CD4-positive, alpha-beta T cell (primary cell): ENCODE data around the gene DENND5B. TPM values are rescaled to one million over a fixed set of nuclear protein-coding genes. Genes with fewer than 3 reads are reported as not detected.
"Not testable (repeated sequence)": the region's sequence is repeated elsewhere in the genome, so short reads cannot be mapped to it uniquely, and the experiment has no call there.

Experiments used
- ATAC-seq: fragments of 200-7000 bp; cut with Tn5 transposase; one replicate; pipeline ENCODE4 v1.10.0; 2022; ENCODE audit warnings: mild to moderate bottlenecking; ENCODE audit not compliant: poor library complexity
- CTCF ChIA-PET: fragments of 350-600 bp; sonication (Branson Sonifier 250); formaldehyde crosslinking; loops from one replicate; lab custom pipeline; 2021; ENCODE audit warnings: antibody characterized with exemption, inconsistent platforms; lab: Charles Lee
- POLR2A ChIA-PET: fragments of 350-600 bp; sonication (Branson Sonifier 250); formaldehyde crosslinking; loops from one replicate; lab custom pipeline; 2021; ENCODE audit warnings: antibody characterized with exemption, inconsistent platforms; lab: Charles Lee
- DNase-seq, 14 experiments: peaks; one replicate each; pipeline ENCODE4 v3.0.0-alpha.2; 2013 to 2020; ENCODE audit warnings: mixed read lengths in 2 of 14
- H3K27ac ChIP-seq, 2 donors: one replicate each; pipeline versions ENCODE4 v1.5.1 to v1.7.0; 2013; ENCODE audit warnings: low read length in 2 of 2, low read depth in 1 of 2, mild to moderate bottlenecking in 1 of 2
- H3K27me3 ChIP-seq, 2 experiments: 1 replicate in 1 of 2; 2 replicates in 1 of 2; pipeline versions ENCODE4 v1.6.1 to v1.7.0; 2013; ENCODE audit warnings: low read length in 2 of 2, control low read depth in 1 of 2, mild to moderate bottlenecking in 1 of 2, moderate library complexity in 1 of 2; ENCODE audit not compliant: insufficient read depth in 2 of 2, control insufficient read depth in 1 of 2
- H3K36me3 ChIP-seq: one replicate; pipeline ENCODE4 v1.6.1; 2013; ENCODE audit warnings: low read length, control low read depth; ENCODE audit not compliant: insufficient read depth
- H3K4me1 ChIP-seq: one replicate; pipeline ENCODE4 v1.6.1; 2013; ENCODE audit warnings: low read length, control low read depth; ENCODE audit not compliant: insufficient read depth
- H3K4me3 ChIP-seq: one replicate; pipeline ENCODE4 v1.5.1; 2013; ENCODE audit warnings: mild to moderate bottlenecking, low read length, moderate library complexity
- H3K9me3 ChIP-seq, 2 experiments: 1 replicate in 1 of 2; 2 replicates in 1 of 2; pipeline versions ENCODE4 v1.6.1 to v1.7.0; 2013; ENCODE audit warnings: low read length in 2 of 2, mild to moderate bottlenecking in 2 of 2, control low read depth in 1 of 2, moderate library complexity in 1 of 2; ENCODE audit not compliant: control insufficient read depth in 1 of 2, insufficient read depth in 1 of 2
- H3K27ac Mint-ChIP-seq: one replicate; pipeline ENCODE4 v1.8.0; 2020; ENCODE audit warnings: mixed read lengths
- H3K27me3 Mint-ChIP-seq: one replicate; pipeline ENCODE4 v1.8.0; 2021; ENCODE audit warnings: mixed read lengths
- H3K36me3 Mint-ChIP-seq: one replicate; pipeline ENCODE4 v1.8.0; 2021; ENCODE audit warnings: low read depth, mixed read lengths
- H3K4me1 Mint-ChIP-seq: one replicate; pipeline ENCODE4 v1.8.0; 2021; ENCODE audit warnings: low read depth, mixed read lengths
- H3K4me3 Mint-ChIP-seq: one replicate; pipeline ENCODE4 v1.8.0; 2020; ENCODE audit warnings: mild to moderate bottlenecking, mixed read lengths
- H3K9me3 Mint-ChIP-seq: one replicate; pipeline ENCODE4 v1.8.0; 2020; ENCODE audit warnings: mixed read lengths
- CTCF ChIP-seq: fragments of 200-600 bp; IDR thresholded peaks from one replicate; pipeline ENCODE4 v1.8.0; 2022; ENCODE audit warnings: antibody characterized with exemption, mild to moderate bottlenecking
- intact Hi-C, 2 experiments: fragments of 100-400 bp; cut with DNase I in 1 of 2; cut with micrococcal nuclease in 1 of 2; formaldehyde crosslinking; loops; one replicate each; pipeline versions ENCODE4 v1.15.1 to v1.9.0; 2023 to 2025; cut with DNase I, micrococcal nuclease
- total RNA-seq, 174 experiments: library from RNA in 2 of 174; stranded (reverse) in 2 of 174; gene quantifications; one replicate each; pipeline ENCODE4 v1.2.3 and lab custom pipeline; 2021 to 2026

The DENND5B gene
- total RNA-seq, 2 experiments from 2014 or later = 0.22 to 0.25 TPM

GRCh38 chr12:31570880-31571279, 20.1 kb downstream of the DENND5B start:
- no peak overlapping the region for H3K4me3 ChIP-seq
- DNase-seq = no peak
- intact Hi-C loops = no loop called here
- H3K4me1 Mint-ChIP-seq = no peaks in the 10 kb centered on the region
- H3K36me3 ChIP-seq = no peaks in the 10 kb centered on the region
- POLR2A ChIA-PET = no interaction called here
- H3K9me3 ChIP-seq = no peaks in the 10 kb centered on the region
- H3K36me3 Mint-ChIP-seq = no peaks in the 10 kb centered on the region
- H3K27me3 ChIP-seq = peaks cover 2 to 5% of the 10 kb centered on the region in 2 experiments
- no peak for TF ChIP-seq CTCF
- CTCF ChIA-PET = no interaction called here
- H3K27me3 Mint-ChIP-seq = peaks cover 6% of the 10 kb centered on the region
- H3K9me3 Mint-ChIP-seq = no peaks in the 10 kb centered on the region
- H3K27ac Mint-ChIP-seq = no peak overlapping the region
- no peak for ATAC-seq
- no peak overlapping the region for H3K4me3 Mint-ChIP-seq
- H3K4me1 ChIP-seq = no peaks in the 10 kb centered on the region
- no peak overlapping the region for H3K27ac ChIP-seq

DNA sequence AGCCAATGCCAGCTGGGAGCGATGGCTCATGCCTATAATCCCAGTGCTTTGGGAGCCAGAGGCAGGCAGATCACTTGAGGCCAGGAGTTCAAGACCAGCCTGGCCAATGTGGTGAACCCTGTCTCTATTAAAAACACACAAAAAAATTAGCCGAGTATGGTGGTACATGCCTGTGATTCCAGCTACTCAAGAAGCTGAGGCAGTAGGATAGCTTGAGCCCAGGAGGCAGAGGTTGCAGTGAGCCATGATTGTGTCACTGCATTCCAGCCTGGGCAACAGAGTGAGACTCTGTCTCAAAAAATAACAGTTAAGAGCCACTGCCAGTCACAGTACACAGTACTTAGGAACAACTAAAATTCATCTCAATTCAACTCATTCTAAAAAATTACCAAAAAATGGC, 21.4 kb downstream of the DENND5B start:
- H3K9me3 Mint-ChIP-seq, H3K4me3 ChIP-seq, DNase-seq, CTCF ChIA-PET, H3K9me3 ChIP-seq, H3K36me3 ChIP-seq, H3K27me3 ChIP-seq, H3K36me3 Mint-ChIP-seq, H3K27ac Mint-ChIP-seq, intact Hi-C loops, ATAC-seq, H3K4me3 Mint-ChIP-seq, H3K27ac ChIP-seq, H3K4me1 ChIP-seq, POLR2A ChIA-PET, H3K4me1 Mint-ChIP-seq, H3K27me3 Mint-ChIP-seq: not testable (repeated sequence)

DNA sequence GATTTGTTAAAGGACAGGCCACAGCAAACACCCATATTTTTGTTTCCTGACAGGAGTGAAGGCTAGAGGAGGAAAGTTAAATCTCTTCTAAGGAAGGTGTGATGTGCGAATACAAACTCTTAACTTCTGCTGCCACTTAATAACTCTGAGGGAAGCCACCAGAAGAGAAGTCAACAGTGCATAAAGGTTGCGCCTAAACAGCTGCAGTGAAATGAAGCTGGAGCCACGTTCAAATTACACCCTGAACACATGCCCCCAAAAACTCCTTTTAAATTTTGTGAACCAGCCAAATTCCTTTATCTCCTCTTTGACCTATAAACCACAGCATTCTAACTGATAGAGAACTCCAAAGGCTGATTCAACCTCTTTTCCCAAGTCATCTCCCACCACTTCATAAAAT, 22.4 kb downstream of the DENND5B start:
- Histone ChIP-seq H3K4me1 (no peaks in the 10 kb centered on the region), H3K9me3 (no peaks in the 10 kb centered on the region), H3K27ac (no peak overlapping the region), H3K4me3 (no peak overlapping the region), H3K36me3 (no peaks in the 10 kb centered on the region), H3K27me3 (peaks cover 2 to 3% of the 10 kb centered on the region in 2 experiments)
- Mint-ChIP-seq H3K36me3 (no peaks in the 10 kb centered on the region), H3K9me3 (no peaks in the 10 kb centered on the region), H3K27me3 (peaks cover 6% of the 10 kb centered on the region), H3K4me3 (no peak overlapping the region), H3K4me1 (no peaks in the 10 kb centered on the region), H3K27ac (no peak overlapping the region)
- no peak for TF ChIP-seq CTCF
- ChIA-PET POLR2A (no interaction called here), CTCF (interaction anchor here (0.6 kb wide), 1 partner anchor 9 kb away, joined by 3 read pairs; no protein-coding TSS in a partner anchor)
- ATAC-seq = no peak
- intact Hi-C loops = no loop called here
- no peak for DNase-seq

- peaks cover 6% of the 10 kb centered on the region for H3K27me3 Mint-ChIP-seq
- no peak for TF ChIP-seq CTCF
- CTCF ChIA-PET = no interaction called here
- intact Hi-C loops = no loop called here
- DNase-seq (no peak), ATAC-seq (no peak)
- no peak overlapping the region for H3K4me3 Mint-ChIP-seq
- H3K27me3 ChIP-seq = peaks cover 0 to 2% of the 10 kb centered on the region in 2 experiments
- H3K4me3 ChIP-seq = no peak overlapping the region
- H3K4me1 ChIP-seq = no peaks in the 10 kb centered on the region
- H3K27ac Mint-ChIP-seq = no peak overlapping the region
- H3K27ac ChIP-seq = no peak overlapping the region
- no peaks in the 10 kb centered on the region for H3K36me3 Mint-ChIP-seq
- H3K9me3 ChIP-seq = no peaks in the 10 kb centered on the region
- POLR2A ChIA-PET = no interaction called here
- no peaks in the 10 kb centered on the region for H3K36me3 ChIP-seq
- no peaks in the 10 kb centered on the region for H3K9me3 Mint-ChIP-seq
- H3K4me1 Mint-ChIP-seq = no peaks in the 10 kb centered on the region
These were observed 23.9 kb downstream of the DENND5B start for GRCh38 chr12:31567029-31567428.
